GM18858 (cell line): ENCODE data around the gene FBXW7.
A peak's percentile ranks its signal among the peaks of the same experiment; 100 is the strongest.

ENCODE experiments used
- ATAC-seq: cut with Tn5 transposase; IDR thresholded peaks from one replicate; pipeline ENCODE4 v1.9.1; 2021; ENCODE audit not compliant: unreplicated experiment

Gene FBXW7

GRCh38 chr4:152431291-152431690 lies 104.6 kb downstream of the FBXW7 start:
- no peak for ATAC-seq

GRCh38 chr4:152430507-152430906 lies 105.4 kb downstream of the FBXW7 start:
- no peak for ATAC-seq

GRCh38 chr4:152427981-152428380 lies 107.9 kb downstream of the FBXW7 start:
- ATAC-seq = no peak

GRCh38 chr4:152424977-152425376 lies 110.9 kb downstream of the FBXW7 start:
- no peak for ATAC-seq

GRCh38 chr4:152424396-152424795 lies 111.5 kb downstream of the FBXW7 start:
- ATAC-seq = no peak

- ATAC-seq = no peak
These were observed 113.0 kb downstream of the FBXW7 start for GRCh38 chr4:152422817-152423320.

GRCh38 chr4:152421576-152421975 lies 114.3 kb downstream of the FBXW7 start:
- ATAC-seq = no peak

- ATAC-seq = no peak
These were observed 116.1 kb downstream of the FBXW7 start for GRCh38 chr4:152419809-152420208.

GRCh38 chr4:152417673-152418072 lies 118.2 kb downstream of the FBXW7 start:
- ATAC-seq = no peak

GRCh38 chr4:152415980-152416379 lies 119.9 kb downstream of the FBXW7 start:
- no peak for ATAC-seq

GRCh38 chr4:152408514-152409327 lies 127.2 kb downstream of the FBXW7 start:
- ATAC-seq = no peak

- ATAC-seq = no peak
These were observed 134.5 kb downstream of the FBXW7 start for GRCh38 chr4:152401424-152401823.

GRCh38 chr4:152399246-152399645 lies 136.6 kb downstream of the FBXW7 start:
- peak; percentile 63 for ATAC-seq

GRCh38 chr4:152398060-152398459 lies 137.8 kb downstream of the FBXW7 start:
- no peak for ATAC-seq

GRCh38 chr4:152394791-152395190 lies 141.1 kb downstream of the FBXW7 start:
- no peak for ATAC-seq

GRCh38 chr4:152392079-152392478 lies 143.8 kb downstream of the FBXW7 start:
- no peak for ATAC-seq

- ATAC-seq = no peak
These were observed 145.7 kb downstream of the FBXW7 start for GRCh38 chr4:152390216-152390615.

GRCh38 chr4:152389359-152389758 lies 146.5 kb downstream of the FBXW7 start:
- ATAC-seq = no peak

- no peak for ATAC-seq
These were observed 150.3 kb downstream of the FBXW7 start for GRCh38 chr4:152385551-152385950.

GRCh38 chr4:152382057-152382785 lies 153.7 kb downstream of the FBXW7 start:
- no peak for ATAC-seq

- ATAC-seq = no peak
These were observed 155.0 kb downstream of the FBXW7 start for GRCh38 chr4:152380919-152381318.

- ATAC-seq = no peak
These were observed 155.7 kb downstream of the FBXW7 start for GRCh38 chr4:152380185-152380584.
